Umbilical cord (tissue), 2 donors: Measurements from ENCODE around the gene RIOK2. TPM values are rescaled to one million over a fixed set of nuclear protein-coding genes. Genes with fewer than 3 reads are reported as not detected.

ENCODE experiments used
- DNase-seq: peaks from one replicate; pipeline ENCODE4 v3.0.0-alpha.2; 2015; ENCODE audit warnings: low spot score
- total RNA-seq: library from RNA; depleted of rRNA; stranded (reverse); fragments of >200 nt; gene quantifications from one replicate; pipeline ENCODE4 v1.2.3, GENCODE V29; 2014; ENCODE audit warnings: low replicate concordance; ENCODE audit not compliant: insufficient read depth

Gene RIOK2
- total RNA-seq, 1 donor from 2014 or later: 99.0 TPM

- no peak for DNase-seq
These were observed 57.8 kb downstream of the RIOK2 start for GRCh38 chr5:97125125-97125683.

- DNase-seq: no peak
These were observed 58.7 kb downstream of the RIOK2 start for GRCh38 chr5:97124335-97124734.

- no peak for DNase-seq
These were observed 61.2 kb downstream of the RIOK2 start for GRCh38 chr5:97121848-97122247.

GRCh38 chr5:97120195-97120594 lies 62.9 kb downstream of the RIOK2 start:
- DNase-seq: no peak

- no peak for DNase-seq
These were observed 64.0 kb downstream of the RIOK2 start for GRCh38 chr5:97119007-97119390.

GRCh38 chr5:97118261-97119006 lies 64.6 kb downstream of the RIOK2 start:
- DNase-seq: no peak

GRCh38 chr5:97115932-97116331 lies 67.1 kb downstream of the RIOK2 start:
- DNase-seq: no peak

- DNase-seq: no peak
These were observed 70.8 kb downstream of the RIOK2 start for GRCh38 chr5:97112230-97112629.

- DNase-seq: peak; percentile 83
These were observed 71.4 kb downstream of the RIOK2 start for GRCh38 chr5:97111616-97112015.

- peak; percentile 60 for DNase-seq
These were observed 72.0 kb downstream of the RIOK2 start for GRCh38 chr5:97111004-97111403.

Other genes with a start within 250 kb of the RIOK2 start
- 159 TPM for gene LNPEP, start 247.2 kb downstream of the RIOK2 start, total RNA-seq
- 4.8 TPM for gene LIX1, start 40.6 kb downstream of the RIOK2 start, total RNA-seq